Measurements from ENCODE around the gene CCSER1. TPM values are rescaled to one million over a fixed set of nuclear protein-coding genes. Genes with fewer than 3 reads are reported as not detected.
"Not testable (repeated sequence)": the region's sequence is repeated elsewhere in the genome, so short reads cannot be mapped to it uniquely, and the experiment has no call there.

Gene CCSER1
- total and polyA plus RNA-seq, 2 experiments from 2014 or later: not detected

GRCh38 chr4:91123742-91124141 lies 996.5 kb downstream of the CCSER1 start:
- H3K27me3 ChIP-seq (replicated peaks; ENCODE audit: insufficient read depth): no peaks in the 10 kb centered on the region
- no peaks in the 10 kb centered on the region for H3K36me3 ChIP-seq (ENCODE audit: low read depth)
- DNase-seq: no peak
- no peak overlapping the region for H3K27ac ChIP-seq
- no peak overlapping the region for H3K9ac ChIP-seq
- no peaks in the 10 kb centered on the region for H3K4me1 ChIP-seq (ENCODE audit: insufficient read depth)
- H2AFZ ChIP-seq: no peak overlapping the region
- H3K4me3 ChIP-seq: no peak overlapping the region
- no peak overlapping the region for H3K4me2 ChIP-seq (ENCODE audit: unreplicated experiment)
- H3F3A ChIP-seq (ENCODE audit: insufficient read depth): no peaks in the 10 kb centered on the region
- no peaks in the 10 kb centered on the region for H3K9me3 ChIP-seq (ENCODE audit: low read depth)
- no peaks in the 10 kb centered on the region for H4K20me1 ChIP-seq (ENCODE audit: insufficient read depth)
- no peaks in the 10 kb centered on the region for H3K79me2 ChIP-seq (ENCODE audit: insufficient read depth)
- TF ChIP-seq EZH2phosphoT487 (IDR thresholded peaks at IDR 0.05; ENCODE audit: insufficient read depth, low read depth) (no peak), EZH2 (IDR thresholded peaks at IDR 0.05; ENCODE audit: insufficient read depth, poor library complexity, severe bottlenecking) (no peak)
- no peaks in the 10 kb centered on the region for H3K9me2 ChIP-seq (ENCODE audit: insufficient read depth)
- in situ Hi-C loops (cut with MboI): no loop called here

- 5 to 22% methylated on average over 2 of the region's 2 CpGs for WGBS, 2 experiments (ENCODE audit: low coverage in 1 of 2, low lambda C conversion rate in 2 of 2, missing lambda C conversion rate in 2 of 2)
- in situ Hi-C loops (cut with MboI): no loop called here
- no peak for TF ChIP-seq EZH2 (IDR thresholded peaks at IDR 0.05; ENCODE audit: insufficient read depth, poor library complexity, severe bottlenecking)
Measured at GRCh38 chr4:91127192-91127591, 1000.0 kb downstream of the CCSER1 start.

GRCh38 chr4:91127831-91128230 lies 1000.6 kb downstream of the CCSER1 start:
- H3F3A ChIP-seq (ENCODE audit: insufficient read depth): no peaks in the 10 kb centered on the region
- 0% methylated on average over 1 of the region's 1 CpG for WGBS, 2 experiments (ENCODE audit: low coverage in 1 of 2, low lambda C conversion rate in 2 of 2, missing lambda C conversion rate in 2 of 2)
- in situ Hi-C loops (cut with MboI): no loop called here
- no peaks in the 10 kb centered on the region for H3K79me2 ChIP-seq (ENCODE audit: insufficient read depth)
- H3K4me2 ChIP-seq (ENCODE audit: unreplicated experiment): no peak overlapping the region
- no peak overlapping the region for H3K9ac ChIP-seq
- no peaks in the 10 kb centered on the region for H3K36me3 ChIP-seq (ENCODE audit: low read depth)
- no peak overlapping the region for H3K27ac ChIP-seq
- TF ChIP-seq EZH2phosphoT487 (IDR thresholded peaks at IDR 0.05; ENCODE audit: insufficient read depth, low read depth) (no peak), EZH2 (IDR thresholded peaks at IDR 0.05; ENCODE audit: insufficient read depth, poor library complexity, severe bottlenecking) (no peak)
- no peak overlapping the region for H3K4me3 ChIP-seq
- H3K9me2 ChIP-seq (ENCODE audit: insufficient read depth): no peaks in the 10 kb centered on the region
- no peaks in the 10 kb centered on the region for H3K4me1 ChIP-seq (ENCODE audit: insufficient read depth)
- no peaks in the 10 kb centered on the region for H3K9me3 ChIP-seq (ENCODE audit: low read depth)
- H4K20me1 ChIP-seq (ENCODE audit: insufficient read depth): no peaks in the 10 kb centered on the region
- H2AFZ ChIP-seq: no peak overlapping the region
- no peaks in the 10 kb centered on the region for H3K27me3 ChIP-seq (replicated peaks; ENCODE audit: insufficient read depth)
- no peak for DNase-seq

More at GRCh38 chr4:91127192-91127591, 1000.0 kb downstream of the CCSER1 start:
- Histone ChIP-seq H3K9me2 (ENCODE audit: insufficient read depth) (no peaks in the 10 kb centered on the region), H3K9ac (no peak overlapping the region), H3K4me2 (ENCODE audit: unreplicated experiment) (no peak overlapping the region), H3K27ac (no peak overlapping the region), H3F3A (ENCODE audit: insufficient read depth) (no peaks in the 10 kb centered on the region), H4K20me1 (ENCODE audit: insufficient read depth) (no peaks in the 10 kb centered on the region), H3K36me3 (ENCODE audit: low read depth) (no peaks in the 10 kb centered on the region), H3K4me3 (no peak overlapping the region), H2AFZ (no peak overlapping the region), H3K79me2 (ENCODE audit: insufficient read depth) (no peaks in the 10 kb centered on the region), H3K27me3 (replicated peaks; ENCODE audit: insufficient read depth) (no peaks in the 10 kb centered on the region), H3K9me3 (ENCODE audit: low read depth) (no peaks in the 10 kb centered on the region), H3K4me1 (ENCODE audit: insufficient read depth) (no peaks in the 10 kb centered on the region)
- DNase-seq: no peak

- no peak overlapping the region for H3K4me3 ChIP-seq
- H3K36me3 ChIP-seq (ENCODE audit: low read depth): no peaks in the 10 kb centered on the region
- no peaks in the 10 kb centered on the region for H3K4me1 ChIP-seq (ENCODE audit: insufficient read depth)
- in situ Hi-C loops (cut with MboI): no loop called here
- no peak for TF ChIP-seq EZH2phosphoT487 (IDR thresholded peaks at IDR 0.05; ENCODE audit: insufficient read depth, low read depth)
- TF ChIP-seq EZH2 (IDR thresholded peaks at IDR 0.05; ENCODE audit: insufficient read depth, poor library complexity, severe bottlenecking): no peak
- no peak overlapping the region for H3K9ac ChIP-seq
- no peak overlapping the region for H3K27ac ChIP-seq
- H3F3A ChIP-seq (ENCODE audit: insufficient read depth): no peaks in the 10 kb centered on the region
- no peaks in the 10 kb centered on the region for H3K9me3 ChIP-seq (ENCODE audit: low read depth)
- no peak overlapping the region for H2AFZ ChIP-seq
- no peak overlapping the region for H3K4me2 ChIP-seq (ENCODE audit: unreplicated experiment)
- DNase-seq: no peak
- H3K9me2 ChIP-seq (ENCODE audit: insufficient read depth): no peaks in the 10 kb centered on the region
- no peaks in the 10 kb centered on the region for H3K27me3 ChIP-seq (replicated peaks; ENCODE audit: insufficient read depth)
- H4K20me1 ChIP-seq (ENCODE audit: insufficient read depth): no peaks in the 10 kb centered on the region
- 13 to 14% methylated on average over 4 of the region's 4 CpGs for WGBS, 2 experiments (ENCODE audit: low coverage in 1 of 2, low lambda C conversion rate in 2 of 2, missing lambda C conversion rate in 2 of 2)
- no peaks in the 10 kb centered on the region for H3K79me2 ChIP-seq (ENCODE audit: insufficient read depth)
Measured at GRCh38 chr4:91128519-91128918, 1001.3 kb downstream of the CCSER1 start.

GRCh38 chr4:91147067-91147466 lies 1019.9 kb downstream of the CCSER1 start:
- Histone ChIP-seq H3K27me3 (replicated peaks; ENCODE audit: insufficient read depth) (no peaks in the 10 kb centered on the region), H3K9ac (no peak overlapping the region), H3K4me3 (no peak overlapping the region), H3K9me3 (ENCODE audit: low read depth) (no peaks in the 10 kb centered on the region), H3K4me2 (ENCODE audit: unreplicated experiment) (no peak overlapping the region), H3K4me1 (ENCODE audit: insufficient read depth) (no peaks in the 10 kb centered on the region), H4K20me1 (ENCODE audit: insufficient read depth) (no peaks in the 10 kb centered on the region), H3K36me3 (ENCODE audit: low read depth) (no peaks in the 10 kb centered on the region), H2AFZ (no peak overlapping the region), H3F3A (ENCODE audit: insufficient read depth) (no peaks in the 10 kb centered on the region), H3K9me2 (ENCODE audit: insufficient read depth) (no peaks in the 10 kb centered on the region; the same call in 1 of the 2 replicates), H3K27ac (no peak overlapping the region), H3K79me2 (ENCODE audit: insufficient read depth) (no peaks in the 10 kb centered on the region)
- 38 to 44% methylated on average over 6 of the region's 6 CpGs for WGBS, 2 experiments (ENCODE audit: low coverage in 1 of 2, low lambda C conversion rate in 2 of 2, missing lambda C conversion rate in 2 of 2)
- DNase-seq: no peak
- no peak for TF ChIP-seq EZH2phosphoT487 (IDR thresholded peaks at IDR 0.05; ENCODE audit: insufficient read depth, low read depth)
- TF ChIP-seq EZH2 (IDR thresholded peaks at IDR 0.05; ENCODE audit: insufficient read depth, poor library complexity, severe bottlenecking): no peak
- in situ Hi-C loops (cut with MboI): no loop called here

GRCh38 chr4:91154041-91154440 lies 1026.8 kb downstream of the CCSER1 start:
- H3K79me2 ChIP-seq (ENCODE audit: insufficient read depth); in situ Hi-C loops (cut with MboI); H3K36me3 ChIP-seq (ENCODE audit: low read depth); H3K4me1 ChIP-seq (ENCODE audit: insufficient read depth); H3F3A ChIP-seq (ENCODE audit: insufficient read depth); H3K4me2 ChIP-seq (ENCODE audit: unreplicated experiment); H3K9me2 ChIP-seq (ENCODE audit: insufficient read depth); DNase-seq; H3K27me3 ChIP-seq (replicated peaks; ENCODE audit: insufficient read depth); H2AFZ ChIP-seq; H3K9ac ChIP-seq; H3K4me3 ChIP-seq; H4K20me1 ChIP-seq (ENCODE audit: insufficient read depth); H3K9me3 ChIP-seq (ENCODE audit: low read depth); H3K27ac ChIP-seq: not testable (repeated sequence)
- WGBS, 2 experiments (ENCODE audit: low coverage in 1 of 2, low lambda C conversion rate in 2 of 2, missing lambda C conversion rate in 2 of 2): 11 to 24% methylated on average over 4 of the region's 4 CpGs

- in situ Hi-C loops (cut with MboI); H3K4me3 ChIP-seq; H3K27ac ChIP-seq; DNase-seq; H2AFZ ChIP-seq; H3F3A ChIP-seq (ENCODE audit: insufficient read depth); H3K9ac ChIP-seq; H3K9me2 ChIP-seq (ENCODE audit: insufficient read depth); H3K27me3 ChIP-seq (replicated peaks; ENCODE audit: insufficient read depth); H3K36me3 ChIP-seq (ENCODE audit: low read depth); H3K4me2 ChIP-seq (ENCODE audit: unreplicated experiment); H3K79me2 ChIP-seq (ENCODE audit: insufficient read depth); H3K9me3 ChIP-seq (ENCODE audit: low read depth); H3K4me1 ChIP-seq (ENCODE audit: insufficient read depth); H4K20me1 ChIP-seq (ENCODE audit: insufficient read depth): not testable (repeated sequence)
- WGBS, 2 experiments (ENCODE audit: low coverage in 1 of 2, low lambda C conversion rate in 2 of 2, missing lambda C conversion rate in 2 of 2): 60 to 66% methylated on average over 8 to 38 of the region's 42 CpGs
Measured at GRCh38 chr4:91167864-91168653, 1040.9 kb downstream of the CCSER1 start.

Measured in GM23248 (cell line).